HEK293 (cell line): ENCODE data around the gene ANO8.
A peak's percentile ranks its signal among the peaks of the same experiment; 100 is the strongest.
"Not testable (repeated sequence)": the region's sequence is repeated elsewhere in the genome, so short reads cannot be mapped to it uniquely, and the experiment has no call there.

ENCODE experiments used
- CTCF ChIA-PET: fragments of 350-600 bp; formaldehyde crosslinking; extraction: SDS; loops from one replicate; lab custom pipeline; 2021; ENCODE audit warnings: antibody characterized with exemption; lab: Yijun Ruan, JAX
- POLR2A ChIA-PET: fragments of 300-600 bp; formaldehyde crosslinking; extraction: SDS; loops from one replicate; lab custom pipeline; 2020; ENCODE audit warnings: antibody characterized with exemption, inconsistent platforms; lab: Yijun Ruan, JAX
- H3K27ac ChIP-seq: fragments of 200-500 bp; sonication (Bioruptor generic); 2 replicates; pipeline ENCODE4 v1.5.1; 2014; ENCODE audit warnings: low read depth, low read length, control low read depth, inconsistent platforms; ENCODE audit errors: extremely low read depth
- H3K36me3 ChIP-seq, 2 experiments: fragments of 200-500 bp in 1 of 2; sonication (Bioruptor generic) in 1 of 2; 1 replicate in 1 of 2; 2 replicates in 1 of 2; pipeline ENCODE4 v1.5.1; 2014 to 2017; ENCODE audit warnings: inconsistent platforms in 2 of 2, low read length in 2 of 2; ENCODE audit not compliant: control insufficient read depth in 2 of 2, insufficient read depth in 1 of 2
- H3K4me1 ChIP-seq: fragments of 200-500 bp; sonication (Bioruptor generic); 2 replicates; pipeline ENCODE4 v1.5.1; 2014; ENCODE audit warnings: mild to moderate bottlenecking, low read length, inconsistent platforms; ENCODE audit not compliant: control insufficient read depth, insufficient read depth
- H3K4me3 ChIP-seq: 2 replicates; pipeline ENCODE4 v1.5.1; 2011; ENCODE audit warnings: low read depth, mild to moderate bottlenecking, control low read depth, low read length, moderate library complexity
- H3K9me3 ChIP-seq: fragments of 200-500 bp; sonication (Bioruptor generic); 2 replicates; pipeline ENCODE4 v1.5.1; 2014; ENCODE audit warnings: low read depth, low read length, inconsistent platforms; ENCODE audit not compliant: control insufficient read depth, insufficient read depth
- MYNN ChIP-seq: fragments of 450-650 bp; formaldehyde crosslinking; IDR thresholded peaks from 2 replicates; pipeline ENCODE4 v1.5.1; 2016; ENCODE audit warnings: missing biosample characterization, missing genetic modification characterization, borderline replicate concordance
- ZNF121 ChIP-seq: fragments of 450-650 bp; formaldehyde crosslinking; IDR thresholded peaks from 2 replicates; pipeline ENCODE4 v1.5.1; 2016; ENCODE audit warnings: missing biosample characterization, missing genetic modification characterization
- ZNF133 ChIP-seq: fragments of 450-650 bp; formaldehyde crosslinking; IDR thresholded peaks from 2 replicates; pipeline ENCODE4 v1.5.1; 2016; ENCODE audit warnings: missing biosample characterization, missing genetic modification characterization
- ZNF18 ChIP-seq: fragments of 450-650 bp; formaldehyde crosslinking; IDR thresholded peaks from 2 replicates; pipeline ENCODE4 v1.5.1; 2016; ENCODE audit warnings: missing biosample characterization, missing genetic modification characterization
- ZNF2 ChIP-seq: fragments of 450-650 bp; formaldehyde crosslinking; IDR thresholded peaks from 2 replicates; pipeline ENCODE4 v1.5.1; 2016; ENCODE audit warnings: missing biosample characterization, missing genetic modification characterization
- ZNF292 ChIP-seq: fragments of 450-650 bp; formaldehyde crosslinking; IDR thresholded peaks from 2 replicates; pipeline ENCODE4 v1.5.1; 2016; ENCODE audit warnings: low read depth, missing biosample characterization, missing genetic modification characterization, borderline replicate concordance
- ZNF610 ChIP-seq: fragments of 450-650 bp; formaldehyde crosslinking; IDR thresholded peaks from 2 replicates; pipeline ENCODE4 v1.5.1; 2016; ENCODE audit warnings: missing biosample characterization, missing genetic modification characterization, borderline replicate concordance
- ZNF701 ChIP-seq: fragments of 450-650 bp; formaldehyde crosslinking; IDR thresholded peaks from 2 replicates; pipeline ENCODE4 v1.5.1; 2016; ENCODE audit warnings: missing biosample characterization, missing genetic modification characterization
- TF ChIP-seq, protein P1 (sequence below): fragments of 450-650 bp; formaldehyde crosslinking; conservative IDR thresholded peaks from 2 replicates; pipeline ENCODE4 v1.5.1; 2016; ENCODE audit warnings: low read depth, missing biosample characterization, missing genetic modification characterization

ANO8 gene

GRCh38 chr19:17370026-17370587 lies 35.5 kb upstream of the ANO8 start:
- Histone ChIP-seq H3K9me3 (no peaks in the 10 kb centered on the region), H3K36me3 (no peaks in the 10 kb centered on the region), H3K27ac (no peak overlapping the region), H3K4me1 (no peaks in the 10 kb centered on the region), H3K4me3 (no peak overlapping the region)
- TF ChIP-seq, protein P1, sequence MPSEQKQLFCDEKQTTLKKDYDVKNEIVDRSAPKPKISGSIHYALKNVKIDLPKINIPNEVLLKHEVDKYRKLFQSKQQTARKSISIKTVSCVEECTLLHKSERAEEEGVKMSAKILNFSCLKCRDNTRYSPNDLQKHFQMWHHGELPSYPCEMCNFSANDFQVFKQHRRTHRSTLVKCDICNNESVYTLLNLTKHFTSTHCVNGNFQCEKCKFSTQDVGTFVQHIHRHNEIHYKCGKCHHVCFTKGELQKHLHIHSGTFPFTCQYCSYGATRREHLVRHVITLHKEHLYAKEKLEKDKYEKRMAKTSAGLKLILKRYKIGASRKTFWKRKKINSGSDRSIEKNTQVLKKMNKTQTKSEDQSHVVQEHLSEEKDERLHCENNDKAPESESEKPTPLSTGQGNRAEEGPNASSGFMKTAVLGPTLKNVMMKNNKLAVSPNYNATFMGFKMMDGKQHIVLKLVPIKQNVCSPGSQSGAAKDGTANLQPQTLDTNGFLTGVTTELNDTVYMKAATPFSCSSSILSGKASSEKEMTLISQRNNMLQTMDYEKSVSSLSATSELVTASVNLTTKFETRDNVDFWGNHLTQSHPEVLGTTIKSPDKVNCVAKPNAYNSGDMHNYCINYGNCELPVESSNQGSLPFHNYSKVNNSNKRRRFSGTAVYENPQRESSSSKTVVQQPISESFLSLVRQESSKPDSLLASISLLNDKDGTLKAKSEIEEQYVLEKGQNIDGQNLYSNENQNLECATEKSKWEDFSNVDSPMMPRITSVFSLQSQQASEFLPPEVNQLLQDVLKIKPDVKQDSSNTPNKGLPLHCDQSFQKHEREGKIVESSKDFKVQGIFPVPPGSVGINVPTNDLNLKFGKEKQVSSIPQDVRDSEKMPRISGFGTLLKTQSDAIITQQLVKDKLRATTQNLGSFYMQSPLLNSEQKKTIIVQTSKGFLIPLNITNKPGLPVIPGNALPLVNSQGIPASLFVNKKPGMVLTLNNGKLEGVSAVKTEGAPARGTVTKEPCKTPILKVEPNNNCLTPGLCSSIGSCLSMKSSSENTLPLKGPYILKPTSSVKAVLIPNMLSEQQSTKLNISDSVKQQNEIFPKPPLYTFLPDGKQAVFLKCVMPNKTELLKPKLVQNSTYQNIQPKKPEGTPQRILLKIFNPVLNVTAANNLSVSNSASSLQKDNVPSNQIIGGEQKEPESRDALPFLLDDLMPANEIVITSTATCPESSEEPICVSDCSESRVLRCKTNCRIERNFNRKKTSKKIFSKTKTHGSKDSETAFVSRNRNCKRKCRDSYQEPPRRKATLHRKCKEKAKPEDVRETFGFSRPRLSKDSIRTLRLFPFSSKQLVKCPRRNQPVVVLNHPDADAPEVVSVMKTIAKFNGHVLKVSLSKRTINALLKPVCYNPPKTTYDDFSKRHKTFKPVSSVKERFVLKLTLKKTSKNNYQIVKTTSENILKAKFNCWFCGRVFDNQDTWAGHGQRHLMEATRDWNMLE (tag by site-specific recombination) = no peak
- TF ChIP-seq ZNF610 (no peak), ZNF2 (tag by site-specific recombination) (no peak)
- POLR2A ChIA-PET = no interaction called here
- CTCF ChIA-PET = interaction anchor here (1.4 kb wide), 1 partner anchor 17 kb away, joined by 4 read pairs; no protein-coding TSS in a partner anchor

GRCh38 chr19:17365361-17365760 lies 30.7 kb upstream of the ANO8 start:
- no peaks in the 10 kb centered on the region for H3K36me3 ChIP-seq
- ChIA-PET CTCF (interaction anchor here (0.9 kb wide), 1 partner anchor 21 kb away, joined by 4 read pairs; no protein-coding TSS in a partner anchor), POLR2A (no interaction called here)
- no peaks in the 10 kb centered on the region for H3K4me1 ChIP-seq
- H3K4me3 ChIP-seq = no peak overlapping the region
- no peak overlapping the region for H3K27ac ChIP-seq
- TF ChIP-seq ZNF292 (tag by site-specific recombination) = no peak
- no peak for TF ChIP-seq ZNF701 (tag by site-specific recombination)
- no peak for TF ChIP-seq MYNN (tag by site-specific recombination)
- TF ChIP-seq ZNF133 (tag by site-specific recombination) = no peak
- no peak for TF ChIP-seq ZNF18 (tag by site-specific recombination)
- no peaks in the 10 kb centered on the region for H3K9me3 ChIP-seq

- 0 out of 2 replicates have a peak, but pooled peaks have one; percentile 47 for TF ChIP-seq ZNF121
- H3K36me3 ChIP-seq, H3K4me3 ChIP-seq, H3K4me1 ChIP-seq, H3K27ac ChIP-seq, POLR2A ChIA-PET, H3K9me3 ChIP-seq: not testable (repeated sequence)
- CTCF ChIA-PET = interaction anchor here (0.6 to 0.7 kb wide), 2 partner anchors 158 to 572 kb away, joined by 3 read pairs; no protein-coding TSS in a partner anchor
Measured at GRCh38 chr19:17363852-17364605, 29.4 kb upstream of the ANO8 start.
